GM23338 (cell line): Measurements from ENCODE around the gene ERBB4. TPM values are rescaled to one million over a fixed set of nuclear protein-coding genes. Genes with fewer than 3 reads are reported as not detected.

ENCODE experiments used
- ATAC-seq: fragments of 200-7000 bp; cut with Tn5 transposase; 3 replicates; pipeline ENCODE4 v1.9.1; 2020
- DNase-seq: peaks from one replicate; pipeline ENCODE4 v3.0.0-alpha.2; 2015; ENCODE audit warnings: low spot score
- H2AFZ ChIP-seq: fragments of 200-600 bp; sonication (generic); 2 replicates; pipeline ENCODE4 v1.8.0; 2016; ENCODE audit warnings: antibody characterized with exemption, mild to moderate bottlenecking, moderate library complexity
- H3F3A ChIP-seq: fragments of 200-600 bp; sonication (generic); replicated peaks from 2 replicates; pipeline ENCODE4 v1.8.0; 2017; ENCODE audit warnings: antibody characterized with exemption, mixed run types, low read depth
- H3K27ac ChIP-seq: fragments of 200-600 bp; sonication (generic); 2 replicates; pipeline ENCODE4 v1.6.1; 2016; ENCODE audit warnings: low read depth
- H3K27me3 ChIP-seq: fragments of 200-600 bp; sonication (generic); 2 replicates; pipeline ENCODE4 v1.8.0; 2016; ENCODE audit warnings: mild to moderate bottlenecking, mixed run types, moderate library complexity; ENCODE audit not compliant: insufficient read depth
- H3K36me3 ChIP-seq: fragments of 200-600 bp; sonication (generic); 2 replicates; pipeline ENCODE4 v1.8.0; 2016; ENCODE audit warnings: mild to moderate bottlenecking; ENCODE audit not compliant: insufficient read depth
- H3K4me1 ChIP-seq: fragments of 200-600 bp; sonication (generic); 2 replicates; pipeline ENCODE4 v1.8.0; 2016; ENCODE audit warnings: mild to moderate bottlenecking, moderate library complexity; ENCODE audit not compliant: insufficient read depth
- H3K4me2 ChIP-seq: fragments of 200-600 bp; sonication (generic); 2 replicates; pipeline ENCODE4 v1.7.1; 2017; ENCODE audit warnings: mixed run types
- H3K4me3 ChIP-seq: fragments of 200-600 bp; sonication (generic); 2 replicates; pipeline ENCODE4 v1.6.1; 2016; ENCODE audit warnings: mixed run types
- H3K79me2 ChIP-seq: fragments of 200-600 bp; sonication (generic); replicated peaks from 2 replicates; pipeline ENCODE4 v1.8.0; 2017; ENCODE audit warnings: mild to moderate bottlenecking; ENCODE audit not compliant: insufficient read depth
- H3K9me2 ChIP-seq: fragments of 200-600 bp; sonication (generic); 2 replicates; pipeline ENCODE4 v1.8.0; 2017; ENCODE audit not compliant: insufficient read depth
- H4K20me1 ChIP-seq: fragments of 200-600 bp; sonication (generic); replicated peaks from 2 replicates; pipeline ENCODE4 v1.8.0; 2017; ENCODE audit warnings: mild to moderate bottlenecking; ENCODE audit not compliant: insufficient read depth
- H3K27ac Mint-ChIP-seq: 2 replicates; pipeline ENCODE4 v1.8.0; 2020; ENCODE audit warnings: inconsistent platforms, mild to moderate bottlenecking, moderate library complexity, mixed read lengths
- H3K27me3 Mint-ChIP-seq: 3 replicates; pipeline ENCODE4 v1.8.0; 2022; ENCODE audit warnings: low read depth, mild to moderate bottlenecking, moderate library complexity, mixed read lengths, inconsistent platforms; ENCODE audit not compliant: insufficient read depth, poor library complexity
- H3K36me3 Mint-ChIP-seq: 3 replicates; pipeline ENCODE4 v1.8.0; 2021; ENCODE audit warnings: low read depth, mild to moderate bottlenecking, inconsistent platforms, moderate library complexity, mixed read lengths
- H3K4me1 Mint-ChIP-seq: 3 replicates; pipeline ENCODE4 v1.8.0; 2020; ENCODE audit warnings: mild to moderate bottlenecking, inconsistent platforms, mixed read lengths
- H3K4me3 Mint-ChIP-seq: 3 replicates; pipeline ENCODE4 v1.8.0; 2021; ENCODE audit warnings: moderate library complexity, mild to moderate bottlenecking, inconsistent platforms, mixed read lengths
- H3K9me3 Mint-ChIP-seq: 3 replicates; pipeline ENCODE4 v1.8.0; 2020; ENCODE audit warnings: moderate library complexity, mild to moderate bottlenecking, inconsistent platforms, mixed read lengths
- CREB1 ChIP-seq: fragments of 250-450 bp; sonication (Bioruptor Pico); IDR thresholded peaks from 2 replicates; pipeline ENCODE4 v1.5.0; 2020; ENCODE audit warnings: low read depth, mild to moderate bottlenecking, moderate library complexity
- ETS1 ChIP-seq: IDR thresholded peaks from 2 replicates; pipeline ENCODE4 v1.6.1; 2016; ENCODE audit warnings: antibody characterized with exemption
- EZH2 ChIP-seq: fragments of 200-600 bp; sonication (generic); IDR thresholded peaks from one replicate; pipeline ENCODE4 v1.8.0; 2017; ENCODE audit warnings: antibody characterized with exemption, mild to moderate bottlenecking, low read depth; ENCODE audit not compliant: unreplicated experiment
- EZH2phosphoT487 ChIP-seq: fragments of 200-600 bp; sonication (generic); IDR thresholded peaks from one replicate; pipeline ENCODE4 v1.8.1; 2018; ENCODE audit warnings: antibody characterized with exemption; ENCODE audit not compliant: unreplicated experiment
- JUNB ChIP-seq: IDR thresholded peaks from one replicate; pipeline ENCODE4 v1.6.1; 2016; ENCODE audit warnings: antibody characterized with exemption; ENCODE audit not compliant: unreplicated experiment
- NANOG ChIP-seq: IDR thresholded peaks from 2 replicates; pipeline ENCODE4 v1.6.1; 2016; ENCODE audit warnings: antibody characterized with exemption, borderline replicate concordance
- STAT1 ChIP-seq: IDR thresholded peaks from one replicate; pipeline ENCODE4 v1.6.1; 2016; ENCODE audit warnings: antibody characterized with exemption; ENCODE audit not compliant: unreplicated experiment
- ZNF114 ChIP-seq: fragments of 250-450 bp; sonication (Bioruptor Pico); IDR thresholded peaks from 2 replicates; pipeline ENCODE4 v1.5.0; 2020; ENCODE audit warnings: mild to moderate bottlenecking, moderate library complexity
- ZNF462 ChIP-seq: fragments of 250-450 bp; sonication (Bioruptor Pico); IDR thresholded peaks from 2 replicates; pipeline ENCODE4 v1.5.0; 2020; ENCODE audit warnings: mild to moderate bottlenecking, moderate library complexity
- polyA plus RNA-seq: library from polyadenylated mRNA; unstranded; fragments of >200 nt; fragmentation: Nextera tagmentation; extraction: Ambion mirVana; gene quantifications from 2 replicates; pipeline ENCODE4 v1.2.1, GENCODE V29; 2016
- total RNA-seq: library from RNA; depleted of rRNA; stranded (reverse); fragments of >200 nt; shearing (Covaris generic); gene quantifications from 2 replicates; pipeline ENCODE4 v1.2.3, GENCODE V29; 2014

The ERBB4 gene
- total and polyA plus RNA-seq, 2 experiments from 2014 or later: 0.73 to 1.1 TPM

- TF ChIP-seq EZH2 (no peak), ETS1 (no peak), STAT1 (no peak), ZNF114 (CRISPR knock-in tag) (no peak), JUNB (no peak), EZH2phosphoT487 (no peak)
- Histone ChIP-seq H4K20me1 (no peaks in the 10 kb centered on the region), H3K4me3 (no peak overlapping the region), H3K27ac (no peak overlapping the region), H2AFZ (no peak overlapping the region), H3K4me1 (peaks cover 29% of the 10 kb centered on the region), H3K9me2 (no peaks in the 10 kb centered on the region), H3K36me3 (no peaks in the 10 kb centered on the region), H3K79me2 (no peaks in the 10 kb centered on the region), H3F3A (no peaks in the 10 kb centered on the region), H3K4me2 (peak overlapping the region; percentile 61), H3K27me3 (no peaks in the 10 kb centered on the region)
- peaks cover 32% of the 10 kb centered on the region for H3K4me1 Mint-ChIP-seq
- H3K36me3 Mint-ChIP-seq: peaks cover 3% of the 10 kb centered on the region; the same call in 2 of the 3 replicates
- ATAC-seq (no peak), DNase-seq (peak; percentile 16)
- peak overlapping the region; percentile 78 for H3K27ac Mint-ChIP-seq
- no peak overlapping the region for H3K4me3 Mint-ChIP-seq
- peaks cover 1% of the 10 kb centered on the region for H3K27me3 Mint-ChIP-seq
- H3K9me3 Mint-ChIP-seq: peaks cover 3% of the 10 kb centered on the region; the same call in 2 of the 3 replicates
Measured at GRCh38 chr2:212427638-212428037, 111.0 kb downstream of the ERBB4 start.

- Histone ChIP-seq H3F3A (no peaks in the 10 kb centered on the region), H3K4me2 (peak overlapping the region; percentile 61), H3K79me2 (no peaks in the 10 kb centered on the region), H3K4me1 (peaks cover 29% of the 10 kb centered on the region), H3K27me3 (no peaks in the 10 kb centered on the region), H3K9me2 (no peaks in the 10 kb centered on the region), H3K4me3 (no peak overlapping the region), H4K20me1 (no peaks in the 10 kb centered on the region), H2AFZ (no peak overlapping the region), H3K36me3 (no peaks in the 10 kb centered on the region), H3K27ac (no peak overlapping the region)
- H3K27me3 Mint-ChIP-seq: peaks cover 1% of the 10 kb centered on the region
- TF ChIP-seq EZH2phosphoT487 (no peak), NANOG (peak; percentile 66; the same call in 1 of the 2 replicates)
- peaks cover 3% of the 10 kb centered on the region; the same call in 2 of the 3 replicates for H3K9me3 Mint-ChIP-seq
- peak overlapping the region; percentile 31; the same call in 1 of the 2 replicates for H3K27ac Mint-ChIP-seq
- H3K36me3 Mint-ChIP-seq: peaks cover 3% of the 10 kb centered on the region; the same call in 2 of the 3 replicates
- DNase-seq: peak; percentile 9
- peaks cover 32% of the 10 kb centered on the region for H3K4me1 Mint-ChIP-seq
- 0 out of 3 replicates have a peak overlapping the region, but pooled peaks have one; percentile 7 for H3K4me3 Mint-ChIP-seq
- no peak for ATAC-seq
Measured at GRCh38 chr2:212426637-212427412, 111.8 kb downstream of the ERBB4 start.

GRCh38 chr2:212424082-212424481, 114.5 kb downstream of the ERBB4 start:
- H3K27ac ChIP-seq: no peak overlapping the region
- H3K9me3 Mint-ChIP-seq: peaks cover 3% of the 10 kb centered on the region; the same call in 2 of the 3 replicates
- no peak overlapping the region for H3K4me2 ChIP-seq
- no peaks in the 10 kb centered on the region for H3K79me2 ChIP-seq
- ATAC-seq (no peak), DNase-seq (no peak)
- H3K27me3 Mint-ChIP-seq: peaks cover 1% of the 10 kb centered on the region
- H2AFZ ChIP-seq: no peak overlapping the region
- H3K4me3 ChIP-seq: no peak overlapping the region
- H4K20me1 ChIP-seq: no peaks in the 10 kb centered on the region
- peaks cover 3% of the 10 kb centered on the region; the same call in 2 of the 3 replicates for H3K36me3 Mint-ChIP-seq
- H3K4me1 ChIP-seq: peaks cover 26% of the 10 kb centered on the region
- no peaks in the 10 kb centered on the region for H3F3A ChIP-seq
- H3K36me3 ChIP-seq: no peaks in the 10 kb centered on the region
- no peak overlapping the region for H3K27ac Mint-ChIP-seq
- H3K9me2 ChIP-seq: no peaks in the 10 kb centered on the region
- no peaks in the 10 kb centered on the region for H3K27me3 ChIP-seq
- no peak overlapping the region for H3K4me3 Mint-ChIP-seq
- peaks cover 25% of the 10 kb centered on the region for H3K4me1 Mint-ChIP-seq
- TF ChIP-seq JUNB (no peak), ZNF462 (CRISPR knock-in tag) (no peak), CREB1 (no peak)
